Thyroid gland (tissue), 4 donors: ENCODE results near the gene VPREB1.

ENCODE experiments used
- CTCF ChIP-seq, 6 experiments: fragments of 200-600 bp in 3 of 6; fragments of 450-650 bp in 3 of 6; sonication (generic) in 3 of 6; IDR thresholded peaks; one replicate each; pipeline ENCODE4 v1.5.1; 2016 to 2019; ENCODE audit warnings: antibody characterized with exemption in 6 of 6, mild to moderate bottlenecking in 2 of 6, inconsistent platforms in 1 of 6, moderate library complexity in 1 of 6
- POLR2A ChIP-seq, 2 donors: fragments of 450-650 bp; IDR thresholded peaks; one replicate each; pipeline ENCODE4 v1.6.1; 2017; ENCODE audit warnings: antibody characterized with exemption in 2 of 2, mild to moderate bottlenecking in 2 of 2, moderate library complexity in 1 of 2

GRCh38 chr22:22245256-22245909 is 797 bp downstream of the VPREB1 start:
- no peak for TF ChIP-seq POLR2A (IDR thresholded peaks at IDR 0.05)
- TF ChIP-seq CTCF (IDR thresholded peaks at IDR 0.05), result no peak
